Sigmoid colon (tissue), 4 donors: ENCODE results near the gene NCOA1.

ENCODE experiments used
- CTCF ChIP-seq, 4 experiments: fragments of 450-650 bp in 3 of 4; fragments of 200-600 bp in 1 of 4; IDR thresholded peaks; one replicate each; pipeline ENCODE4 v1.5.1; 2016 to 2019; ENCODE audit warnings: antibody characterized with exemption in 4 of 4, mild to moderate bottlenecking in 3 of 4, moderate library complexity in 2 of 4
- POLR2A ChIP-seq, 2 donors: fragments of 450-650 bp; IDR thresholded peaks; one replicate each; pipeline ENCODE4 v1.6.1; 2016; ENCODE audit warnings: antibody characterized with exemption in 2 of 2, mild to moderate bottlenecking in 2 of 2, moderate library complexity in 2 of 2
- POLR2AphosphoS5 ChIP-seq, 4 donors: sonication (generic); formaldehyde crosslinking; IDR thresholded peaks; one replicate each; pipeline ENCODE4 v1.6.1; 2017; ENCODE audit warnings: antibody characterized with exemption in 4 of 4

- TF ChIP-seq POLR2AphosphoS5 (IDR thresholded peaks at IDR 0.05) (no peak), POLR2A (IDR thresholded peaks at IDR 0.05) (no peak), CTCF (IDR thresholded peaks at IDR 0.05) (no peak)
Measured at GRCh38 chr2:24628746-24629145, 137.7 kb downstream of the NCOA1 start.
